Measurements from ENCODE around the gene ABHD14A. TPM values are rescaled to one million over a fixed set of nuclear protein-coding genes. Genes with fewer than 3 reads are reported as not detected.

Gene ABHD14A
- total and polyA plus RNA-seq, 7 donors: 11.2 to 40.6 (median 22.9) TPM

DNA sequence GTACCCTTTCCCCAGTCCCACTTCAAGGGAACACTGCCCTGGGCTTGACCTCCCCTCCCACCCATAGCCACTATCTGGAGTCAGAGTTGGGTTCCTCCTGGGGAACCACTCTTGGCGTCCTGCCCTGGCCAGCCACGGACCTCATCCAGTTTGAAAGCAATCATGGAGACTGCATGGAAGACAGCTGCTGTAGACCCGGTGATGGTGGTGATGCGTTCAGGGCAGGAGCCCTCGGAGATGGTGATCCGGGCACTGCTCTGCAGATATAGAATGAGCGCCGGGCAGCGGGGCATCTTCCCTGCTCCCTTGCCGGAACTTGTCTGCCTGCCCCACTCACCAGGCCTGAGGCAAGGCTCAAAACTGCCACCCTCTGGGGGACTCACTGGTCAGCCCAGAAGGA lies 14.5 kb upstream of the ABHD14A start:
- DNase-seq: no peak
- 79 to 92% (median 80%) methylated on average over 10 of the region's 10 CpGs for WGBS, 3 donors

DNA sequence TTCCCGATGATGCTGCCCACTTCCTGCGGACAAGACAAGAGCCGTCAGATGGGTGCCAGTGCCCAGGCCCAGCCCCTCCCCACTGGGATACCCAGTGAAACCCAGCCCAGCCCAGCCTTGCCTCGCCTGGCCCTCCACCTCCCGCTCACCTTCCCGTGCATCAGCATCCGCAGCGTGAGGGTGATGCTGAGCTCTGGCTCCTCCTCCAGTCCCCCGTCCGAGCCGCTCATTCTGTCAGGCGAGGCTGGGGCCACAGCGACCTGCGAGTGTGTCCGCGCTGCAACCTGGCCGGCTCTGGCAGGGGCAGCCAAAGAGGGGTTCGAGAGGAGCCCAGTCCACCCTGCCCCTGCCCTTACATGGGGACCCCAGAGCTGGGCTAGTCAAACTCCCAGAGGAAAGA lies 13.9 kb upstream of the ABHD14A start:
- peaks cover 0 to 49% of the 10 kb centered on the region in 2 donors for H3K36me3 ChIP-seq (ENCODE audit: insufficient read depth in 1 of 2, low read depth in 1 of 2)
- H3K4me1 ChIP-seq: peaks cover 51% of the 10 kb centered on the region
- intact Hi-C loops (cut with DNase I): no loop called here
- ATAC-seq (no peak), DNase-seq (no peak)
- TF ChIP-seq, protein P1, sequence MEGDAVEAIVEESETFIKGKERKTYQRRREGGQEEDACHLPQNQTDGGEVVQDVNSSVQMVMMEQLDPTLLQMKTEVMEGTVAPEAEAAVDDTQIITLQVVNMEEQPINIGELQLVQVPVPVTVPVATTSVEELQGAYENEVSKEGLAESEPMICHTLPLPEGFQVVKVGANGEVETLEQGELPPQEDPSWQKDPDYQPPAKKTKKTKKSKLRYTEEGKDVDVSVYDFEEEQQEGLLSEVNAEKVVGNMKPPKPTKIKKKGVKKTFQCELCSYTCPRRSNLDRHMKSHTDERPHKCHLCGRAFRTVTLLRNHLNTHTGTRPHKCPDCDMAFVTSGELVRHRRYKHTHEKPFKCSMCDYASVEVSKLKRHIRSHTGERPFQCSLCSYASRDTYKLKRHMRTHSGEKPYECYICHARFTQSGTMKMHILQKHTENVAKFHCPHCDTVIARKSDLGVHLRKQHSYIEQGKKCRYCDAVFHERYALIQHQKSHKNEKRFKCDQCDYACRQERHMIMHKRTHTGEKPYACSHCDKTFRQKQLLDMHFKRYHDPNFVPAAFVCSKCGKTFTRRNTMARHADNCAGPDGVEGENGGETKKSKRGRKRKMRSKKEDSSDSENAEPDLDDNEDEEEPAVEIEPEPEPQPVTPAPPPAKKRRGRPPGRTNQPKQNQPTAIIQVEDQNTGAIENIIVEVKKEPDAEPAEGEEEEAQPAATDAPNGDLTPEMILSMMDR (IDR thresholded peaks at IDR 0.05): no peak
- H3K4me3 ChIP-seq: no peak overlapping the region
- no peaks in the 10 kb centered on the region for H3K9me3 ChIP-seq
- H3K27ac ChIP-seq: no peak overlapping the region
- H3K27me3 ChIP-seq (ENCODE audit: insufficient read depth in 3 of 3, low read length in 2 of 3): no peaks in the 10 kb centered on the region
- 92 to 94% (median 92%) methylated on average over 18 of the region's 18 CpGs for WGBS, 3 donors

More for the DNA sequence above, 14.5 kb upstream of the ABHD14A start:
- H3K9me3 ChIP-seq: no peaks in the 10 kb centered on the region
- H3K27ac ChIP-seq: no peak overlapping the region
- no peaks in the 10 kb centered on the region for H3K27me3 ChIP-seq (ENCODE audit: insufficient read depth in 3 of 3, low read length in 2 of 3)
- no peak overlapping the region for H3K4me3 ChIP-seq
- TF ChIP-seq, protein P1 (IDR thresholded peaks at IDR 0.05): no peak
- intact Hi-C loops (cut with DNase I): no loop called here
- H3K4me1 ChIP-seq: peaks cover 49% of the 10 kb centered on the region
- H3K36me3 ChIP-seq (ENCODE audit: insufficient read depth in 1 of 2, low read depth in 1 of 2): peaks cover 0 to 49% of the 10 kb centered on the region in 2 donors
- no peak for ATAC-seq

DNA sequence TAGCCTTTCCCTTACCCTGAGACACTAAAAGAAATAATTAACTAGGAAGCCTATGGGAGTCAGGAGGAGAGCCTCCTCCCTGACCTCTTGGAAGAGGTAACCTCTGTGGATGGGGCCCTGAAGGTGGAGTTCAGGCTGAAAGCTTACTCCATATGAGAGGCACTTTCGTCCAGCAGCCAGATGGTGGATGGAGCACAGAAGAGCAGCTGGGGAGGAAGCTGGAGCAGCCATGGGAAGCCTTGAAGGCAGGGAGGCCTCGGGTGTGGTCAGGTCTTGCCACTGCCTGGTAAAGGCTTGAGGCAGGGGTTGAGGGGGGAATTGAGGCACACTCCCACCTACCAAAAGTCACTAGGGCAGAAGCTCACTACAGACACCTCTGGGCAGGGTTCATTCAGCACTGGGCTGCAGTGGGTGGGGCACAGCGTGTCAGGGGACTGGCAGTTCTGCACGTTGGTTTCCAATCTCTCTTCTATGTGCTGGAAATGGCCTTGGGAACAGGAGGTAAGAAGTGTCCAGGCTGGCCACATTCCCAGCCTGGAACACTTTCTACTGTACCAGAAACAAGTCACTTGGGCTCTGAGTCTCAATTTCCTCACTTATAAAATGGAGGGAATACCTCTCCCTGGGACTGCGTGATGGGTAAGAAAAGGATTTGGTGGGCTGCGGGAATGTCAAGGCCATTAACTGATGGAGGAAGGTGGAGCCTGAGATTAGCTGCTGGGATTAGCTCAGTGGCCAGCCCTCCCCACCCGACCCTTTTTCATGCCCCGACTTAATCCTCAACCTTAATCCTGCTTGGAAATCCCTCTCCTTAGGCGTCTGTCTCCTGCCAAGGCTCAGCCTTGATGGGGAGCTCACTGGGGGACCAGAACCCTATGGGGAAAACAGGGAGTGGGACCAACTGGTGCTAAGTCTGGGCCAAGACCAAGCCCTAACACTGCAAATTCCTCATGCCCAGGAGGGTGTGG lies 13.0 kb upstream of the ABHD14A start:
- WGBS, 3 donors: 34 to 52% (median 42%) methylated on average over 9 of the region's 9 CpGs
- DNase-seq (peak in 1 of 2 donors; percentile 77), ATAC-seq (peak in 3 of 4 donors; percentile 18 to 80 (median 66))
- Histone ChIP-seq H3K27me3 (ENCODE audit: insufficient read depth in 3 of 3, low read length in 2 of 3) (no peaks in the 10 kb centered on the region), H3K36me3 (ENCODE audit: insufficient read depth in 1 of 2, low read depth in 1 of 2) (peaks cover 0 to 48% of the 10 kb centered on the region in 2 donors), H3K9me3 (no peaks in the 10 kb centered on the region), H3K27ac (peak overlapping the region; percentile 64), H3K4me3 (no peak overlapping the region), H3K4me1 (peaks cover 49% of the 10 kb centered on the region)
- TF ChIP-seq, protein P1 (IDR thresholded peaks at IDR 0.05): no peak
- intact Hi-C loops (cut with DNase I): no loop called here

DNA sequence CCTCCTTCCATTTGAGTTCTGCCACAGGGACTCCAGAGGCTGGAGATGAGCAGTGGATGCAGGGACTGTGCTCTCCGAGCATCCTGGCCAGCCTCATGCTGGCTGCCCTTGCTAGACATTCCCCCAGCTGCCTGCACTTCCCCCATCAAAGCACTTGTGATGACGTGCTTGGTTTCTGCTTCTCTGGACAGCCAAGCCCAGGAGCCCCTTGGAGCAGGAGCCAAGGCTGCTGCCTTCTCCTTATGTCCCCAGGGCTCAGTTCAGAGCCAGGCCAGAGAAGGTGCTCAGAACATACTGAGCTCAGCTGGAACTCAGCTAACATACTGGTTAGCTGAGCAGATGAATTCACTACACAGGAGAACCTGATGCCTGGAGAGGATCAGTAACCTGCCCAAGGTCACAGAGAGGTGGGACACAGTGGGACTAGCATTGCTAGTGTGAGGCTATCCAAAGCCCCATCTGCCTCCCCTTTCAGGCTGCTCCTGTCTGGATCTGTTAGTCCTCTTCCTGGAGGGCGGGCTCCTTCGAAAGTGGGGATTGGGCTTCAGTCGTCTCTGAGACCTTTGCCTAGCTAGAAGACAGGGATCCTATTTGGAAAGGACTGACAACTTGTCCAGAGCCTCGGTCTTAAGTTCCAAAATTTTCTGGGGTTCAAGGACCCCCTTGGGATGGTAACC lies 11.9 kb upstream of the ABHD14A start:
- DNase-seq: no peak
- H3K27ac ChIP-seq: peak overlapping the region; percentile 64
- H3K27me3 ChIP-seq (ENCODE audit: insufficient read depth in 3 of 3, low read length in 2 of 3): no peaks in the 10 kb centered on the region
- intact Hi-C loops (cut with DNase I): no loop called here
- H3K4me1 ChIP-seq: peaks cover 48% of the 10 kb centered on the region
- TF ChIP-seq, protein P1 (IDR thresholded peaks at IDR 0.05): no peak
- ATAC-seq: peak; percentile 11 to 26 (median 20)
- peak overlapping the region; percentile 1 for H3K4me3 ChIP-seq
- 44 to 57% (median 50%) methylated on average over 6 of the region's 6 CpGs for WGBS, 3 donors
- peaks cover 0 to 36% of the 10 kb centered on the region in 2 donors for H3K36me3 ChIP-seq (ENCODE audit: insufficient read depth in 1 of 2, low read depth in 1 of 2)
- no peaks in the 10 kb centered on the region for H3K9me3 ChIP-seq

All from psoas muscle (tissue), 8 donors.